Tibial nerve (tissue), 4 donors: Measurements from ENCODE around the gene CTSA.

Experiments
- CTCF ChIP-seq, 5 experiments: fragments of 200-600 bp in 3 of 5; fragments of 450-650 bp in 2 of 5; sonication (generic) in 3 of 5; IDR thresholded peaks; one replicate each; pipeline ENCODE4 v1.5.1; 2016 to 2019; ENCODE audit warnings: antibody characterized with exemption in 5 of 5, mild to moderate bottlenecking in 3 of 5, moderate library complexity in 2 of 5
- EP300 ChIP-seq, 2 donors: sonication (generic); formaldehyde crosslinking; IDR thresholded peaks; one replicate each; pipeline ENCODE4 v1.6.1; 2017; ENCODE audit warnings: antibody characterized with exemption in 2 of 2, mild to moderate bottlenecking in 1 of 2
- POLR2A ChIP-seq, 2 donors: fragments of 450-650 bp; IDR thresholded peaks; one replicate each; pipeline ENCODE4 v1.6.1; 2017; ENCODE audit warnings: antibody characterized with exemption in 2 of 2, mild to moderate bottlenecking in 2 of 2, moderate library complexity in 2 of 2

- TF ChIP-seq EP300 (IDR thresholded peaks at IDR 0.05), result no peak
- TF ChIP-seq POLR2A (IDR thresholded peaks at IDR 0.05), result no peak
- TF ChIP-seq CTCF (IDR thresholded peaks at IDR 0.05), result no peak
These were observed 52.5 kb downstream of the CTSA start for GRCh38 chr20:45943613-45944012.
